Muscle of leg (tissue), 11 donors: ENCODE data around the gene SDK2. TPM values are rescaled to one million over a fixed set of nuclear protein-coding genes. Genes with fewer than 3 reads are reported as not detected.
"Not testable (repeated sequence)": the region's sequence is repeated elsewhere in the genome, so short reads cannot be mapped to it uniquely, and the experiment has no call there.

ENCODE experiments used
- DNase-seq: peaks from one replicate; pipeline ENCODE4 v3.0.0; 2013
- H3K27ac ChIP-seq: one replicate; pipeline ENCODE4 v1.5.1; 2013; ENCODE audit warnings: mild to moderate bottlenecking, low read length, control low read depth
- H3K27me3 ChIP-seq: one replicate; pipeline ENCODE4 v1.6.1; 2013; ENCODE audit warnings: low read length; ENCODE audit not compliant: control insufficient read depth, insufficient read depth
- H3K36me3 ChIP-seq: one replicate; pipeline ENCODE4 v1.6.1; 2013; ENCODE audit warnings: low read length; ENCODE audit not compliant: control insufficient read depth, insufficient read depth
- H3K4me1 ChIP-seq: one replicate; pipeline ENCODE4 v1.6.1; 2013; ENCODE audit warnings: low read length; ENCODE audit not compliant: control insufficient read depth, insufficient read depth
- H3K4me3 ChIP-seq: one replicate; pipeline ENCODE4 v1.5.1; 2013; ENCODE audit warnings: low read length, control low read depth
- H3K9me3 ChIP-seq: replicated peaks from 2 replicates; pipeline ENCODE4 v1.6.1; 2013; ENCODE audit warnings: low read depth, low read length; ENCODE audit not compliant: control insufficient read depth
- WGBS: methylation state at CpG from one replicate; pipeline ENCODE4 v1.1.5; 2013; ENCODE audit warnings: missing lambda C conversion rate; ENCODE audit not compliant: insufficient coverage; 5-methylcytosine and 5-hydroxymethylcytosine counted together
- polyA plus RNA-seq, 8 donors: library from polyadenylated mRNA; unstranded; fragments of 120-200 nt; gene quantifications; one replicate each; pipeline versions ENCODE4 v1.2.1 to v1.2.3, GENCODE V29; 2013; ENCODE audit warnings: inconsistent platforms in 1 of 8, low replicate concordance in 1 of 8; ENCODE audit not compliant: insufficient read length in 8 of 8, insufficient read depth in 1 of 8
- total RNA-seq: library from RNA; stranded (reverse); fragments of 120-200 nt; gene quantifications from one replicate; pipeline ENCODE4 v1.2.4, GENCODE V29; 2013

SDK2 gene
- total and polyA plus RNA-seq, 9 donors = 18.2 to 40.6 (median 25.8) TPM

GRCh38 chr17:73465953-73466230 lies 178.4 kb downstream of the SDK2 start:
- DNase-seq = no peak

GRCh38 chr17:73465130-73465952 lies 178.9 kb downstream of the SDK2 start:
- Histone ChIP-seq H3K36me3 (no peaks in the 10 kb centered on the region), H3K9me3 (no peaks in the 10 kb centered on the region), H3K4me3 (no peak overlapping the region), H3K27me3 (no peaks in the 10 kb centered on the region), H3K27ac (peak overlapping the region; percentile 20), H3K4me1 (peaks cover 9% of the 10 kb centered on the region)
- DNase-seq = peak; percentile 26
- 89% methylated on average over 3 of the region's 9 CpGs for WGBS

More at GRCh38 chr17:73465953-73466230, 178.4 kb downstream of the SDK2 start:
- Histone ChIP-seq H3K27me3 (no peaks in the 10 kb centered on the region), H3K9me3 (no peaks in the 10 kb centered on the region), H3K4me1 (peaks cover 9% of the 10 kb centered on the region), H3K4me3 (no peak overlapping the region), H3K36me3 (no peaks in the 10 kb centered on the region), H3K27ac (no peak overlapping the region)
- WGBS = 71% methylated on average over 2 of the region's 2 CpGs

- Histone ChIP-seq H3K27ac (no peak overlapping the region), H3K4me1 (peaks cover 9% of the 10 kb centered on the region), H3K27me3 (no peaks in the 10 kb centered on the region), H3K9me3 (no peaks in the 10 kb centered on the region), H3K4me3 (no peak overlapping the region), H3K36me3 (no peaks in the 10 kb centered on the region)
- 98% methylated on average over 4 of the region's 4 CpGs for WGBS
- DNase-seq = no peak
These were observed 179.8 kb downstream of the SDK2 start for GRCh38 chr17:73464447-73464846.

- H3K36me3 ChIP-seq = no peaks in the 10 kb centered on the region
- DNase-seq = no peak
- no peaks in the 10 kb centered on the region for H3K27me3 ChIP-seq
- H3K4me1 ChIP-seq = peaks cover 9% of the 10 kb centered on the region
- no peak overlapping the region for H3K27ac ChIP-seq
- WGBS = no CpG with 5 or more reads among the region's 5 CpGs
- H3K4me3 ChIP-seq = no peak overlapping the region
- H3K9me3 ChIP-seq = no peaks in the 10 kb centered on the region
These were observed 180.4 kb downstream of the SDK2 start for GRCh38 chr17:73463821-73464220.

GRCh38 chr17:73462823-73463222 lies 181.4 kb downstream of the SDK2 start:
- Histone ChIP-seq H3K4me3 (no peak overlapping the region), H3K4me1 (peaks cover 15% of the 10 kb centered on the region), H3K9me3 (no peaks in the 10 kb centered on the region), H3K36me3 (no peaks in the 10 kb centered on the region), H3K27me3 (no peaks in the 10 kb centered on the region), H3K27ac (no peak overlapping the region)
- no peak for DNase-seq
- WGBS = no CpG with 5 or more reads among the region's 8 CpGs

GRCh38 chr17:73459980-73460379 lies 184.3 kb downstream of the SDK2 start:
- no peak overlapping the region for H3K4me3 ChIP-seq
- H3K9me3 ChIP-seq = no peaks in the 10 kb centered on the region
- 90% methylated on average over 4 of the region's 7 CpGs for WGBS
- H3K4me1 ChIP-seq = peaks cover 7% of the 10 kb centered on the region
- H3K36me3 ChIP-seq = peaks cover 2% of the 10 kb centered on the region
- no peak for DNase-seq
- H3K27ac ChIP-seq = no peak overlapping the region
- no peaks in the 10 kb centered on the region for H3K27me3 ChIP-seq

- Histone ChIP-seq H3K9me3 (no peaks in the 10 kb centered on the region), H3K27me3 (no peaks in the 10 kb centered on the region), H3K4me3 (no peak overlapping the region), H3K36me3 (peaks cover 7% of the 10 kb centered on the region), H3K4me1 (peaks cover 7% of the 10 kb centered on the region), H3K27ac (no peak overlapping the region)
- WGBS = 60% methylated on average over 11 of the region's 18 CpGs
- no peak for DNase-seq
These were observed 188.5 kb downstream of the SDK2 start for GRCh38 chr17:73455767-73456166.

- Histone ChIP-seq H3K27ac (no peak overlapping the region), H3K4me1 (peaks cover 7% of the 10 kb centered on the region), H3K27me3 (no peaks in the 10 kb centered on the region), H3K36me3 (peaks cover 7% of the 10 kb centered on the region), H3K9me3 (no peaks in the 10 kb centered on the region), H3K4me3 (no peak overlapping the region)
- DNase-seq = peak; percentile 19
- 62% methylated on average over 12 of the region's 21 CpGs for WGBS
These were observed 189.1 kb downstream of the SDK2 start for GRCh38 chr17:73455050-73455687.

GRCh38 chr17:73453494-73453893 lies 190.8 kb downstream of the SDK2 start:
- H3K36me3 ChIP-seq, H3K9me3 ChIP-seq, H3K4me3 ChIP-seq, H3K27me3 ChIP-seq, H3K4me1 ChIP-seq, DNase-seq, H3K27ac ChIP-seq: not testable (repeated sequence)
- no CpG with 5 or more reads among the region's 2 CpGs for WGBS

- no peak for DNase-seq
- peaks cover 1% of the 10 kb centered on the region for H3K4me1 ChIP-seq
- WGBS = no CpG with 5 or more reads among the region's 1 CpG
- H3K9me3 ChIP-seq = no peaks in the 10 kb centered on the region
- H3K27ac ChIP-seq = no peak overlapping the region
- no peaks in the 10 kb centered on the region for H3K27me3 ChIP-seq
- H3K4me3 ChIP-seq = no peak overlapping the region
- peaks cover 9% of the 10 kb centered on the region for H3K36me3 ChIP-seq
These were observed 191.2 kb downstream of the SDK2 start for GRCh38 chr17:73453090-73453489.
